Mesenteric fat pad (tissue), 1 donor: ENCODE measurements around the gene FXYD2. TPM values are rescaled to one million over a fixed set of nuclear protein-coding genes. Genes with fewer than 3 reads are reported as not detected.

Experiments used
- DNase-seq: peaks from one replicate; pipeline ENCODE4 v3.0.0-alpha.2; 2020; ENCODE audit warnings: low spot score
- long read RNA-seq: library from polyadenylated mRNA; unstranded; transcript quantifications from one replicate; pipeline ENCODE4 v2.0.0, GENCODE V29; 2020
- total RNA-seq: library from RNA; stranded (reverse); fragmentation: NEBNext Ultra II Directional; extraction: Animal tissue kit (Norgen Biotek cat#: 25700); gene quantifications from one replicate; pipeline ENCODE4 v1.2.1, GENCODE V29; 2021
- donor health status: DM: yes; HTN: yes; CAD: no.

Gene FXYD2
- total RNA-seq, result 3.2 TPM
- long read RNA-seq, partial matches to known transcripts, result 0 of 1 reads
- long read RNA-seq, other reads (novel, unspliced or antisense), result 1 of 1 reads

GRCh38 chr11:117824571-117825537 lies at the start of gene FXYD2:
FXYD2 (minus strand) TSS chr11:117824744; CDS start chr11:117824678, 66 bp downstream.
- DNase-seq, result peak; percentile 89

GRCh38 chr11:117873828-117874125 lies 49.2 kb upstream of the FXYD2 start:
- DNase-seq, result no peak

- peak; percentile 51 for DNase-seq
Measured at GRCh38 chr11:117872975-117873827, 48.7 kb upstream of the FXYD2 start.

GRCh38 chr11:117872420-117872961 lies 47.9 kb upstream of the FXYD2 start:
- DNase-seq, result peak; percentile 71

GRCh38 chr11:117871784-117872183 lies 47.2 kb upstream of the FXYD2 start:
- DNase-seq, result no peak

- no peak for DNase-seq
Measured at GRCh38 chr11:117871160-117871559, 46.6 kb upstream of the FXYD2 start.

- no peak for DNase-seq
Measured at GRCh38 chr11:117870103-117870952, 45.8 kb upstream of the FXYD2 start.

GRCh38 chr11:117869604-117870003 lies 45.1 kb upstream of the FXYD2 start:
- DNase-seq, result no peak

- DNase-seq, result no peak
Measured at GRCh38 chr11:117868815-117869561, 44.4 kb upstream of the FXYD2 start.

GRCh38 chr11:117868088-117868487 lies 43.5 kb upstream of the FXYD2 start:
- DNase-seq, result no peak

GRCh38 chr11:117866526-117866925 lies 42.0 kb upstream of the FXYD2 start:
- DNase-seq, result peak; percentile 45

- peak; percentile 33 for DNase-seq
Measured at GRCh38 chr11:117865546-117865945, 41.0 kb upstream of the FXYD2 start.

GRCh38 chr11:117863383-117863782 lies 38.8 kb upstream of the FXYD2 start:
- DNase-seq, result no peak

GRCh38 chr11:117862753-117863152 lies 38.2 kb upstream of the FXYD2 start:
- DNase-seq, result no peak

GRCh38 chr11:117862019-117862725 lies 37.6 kb upstream of the FXYD2 start:
- peak; percentile 74 for DNase-seq

GRCh38 chr11:117861151-117862018 lies 36.8 kb upstream of the FXYD2 start:
- peak; percentile 57 for DNase-seq

GRCh38 chr11:117860139-117860538 lies 35.6 kb upstream of the FXYD2 start:
- peak; percentile 28 for DNase-seq

- DNase-seq, result peak; percentile 24
Measured at GRCh38 chr11:117859488-117860112, 35.1 kb upstream of the FXYD2 start.
